Lower leg skin (tissue), 4 donors: ENCODE data around the gene PMF1. TPM values are rescaled to one million over a fixed set of nuclear protein-coding genes. Genes with fewer than 3 reads are reported as not detected.

Experiments used
- DNase-seq, 2 donors: peaks; one replicate each; pipeline ENCODE4 v3.0.0-alpha.2; 2019; ENCODE audit warnings: low spot score in 2 of 2
- H3K4me3 ChIP-seq: fragments of 200-600 bp; sonication (generic); 2 replicates; pipeline ENCODE4 v1.5.1; 2017; ENCODE audit warnings: mild to moderate bottlenecking, low read depth; ENCODE audit not compliant: poor library complexity, severe bottlenecking
- CTCF ChIP-seq, 3 donors: fragments of 450-650 bp; IDR thresholded peaks; one replicate each; pipeline ENCODE4 v1.5.1; 2016; ENCODE audit warnings: antibody characterized with exemption in 3 of 3, mild to moderate bottlenecking in 3 of 3, moderate library complexity in 2 of 3
- POLR2A ChIP-seq, 2 donors: fragments of 450-650 bp; IDR thresholded peaks; one replicate each; pipeline ENCODE4 v1.6.1; 2016 to 2017; ENCODE audit warnings: antibody characterized with exemption in 2 of 2, mild to moderate bottlenecking in 1 of 2, moderate library complexity in 1 of 2
- WGBS, 2 donors: methylation state at CpG; one replicate each; pipeline ENCODE4 v1.1.5; 2018; 5-methylcytosine and 5-hydroxymethylcytosine counted together
- intact Hi-C: fragments of 100-400 bp; cut with DNase I; formaldehyde crosslinking; loops from one replicate; pipeline ENCODE4 v1.15.0; 2023; ENCODE audit warnings: low total_unique reads
- total RNA-seq, 4 donors: library from RNA; depleted of rRNA; stranded (reverse); fragments of >200 nt; gene quantifications; one replicate each; pipeline ENCODE4 v1.1.0, GENCODE V29; 2016

PMF1 gene
- total RNA-seq, 4 donors from 2014 or later, result 62.9 to 83.6 (median 71.1) TPM

DNA sequence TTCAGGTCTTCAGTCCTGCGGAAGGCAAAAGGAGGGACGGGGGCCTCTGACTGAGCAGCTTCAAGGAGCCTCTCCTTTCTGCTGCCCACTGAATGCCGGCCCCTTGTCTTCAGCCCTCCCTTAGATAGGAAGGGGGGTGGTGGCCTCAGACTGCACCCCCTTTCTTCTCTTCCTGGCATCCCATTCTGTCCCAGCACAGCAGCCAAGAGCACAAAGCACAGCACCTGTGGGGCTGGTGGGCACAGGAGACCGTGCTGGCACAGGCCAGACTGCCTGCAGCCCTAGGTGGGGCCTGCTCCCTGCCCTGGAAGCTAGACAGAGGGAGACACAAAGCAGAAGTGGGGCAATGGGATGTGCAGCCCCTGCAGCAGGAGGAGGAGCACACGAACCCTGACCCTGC is 36.8 kb downstream of the PMF1 start:
- TF ChIP-seq CTCF (IDR thresholded peaks at IDR 0.05), result no peak
- TF ChIP-seq POLR2A (IDR thresholded peaks at IDR 0.05), result no peak
- no peak overlapping the region for H3K4me3 ChIP-seq
- intact Hi-C loops, result no loop called here
- DNase-seq, result no peak
- WGBS, 2 donors, result 37 to 58% methylated on average over 4 to 5 of the region's 5 CpGs

- TF ChIP-seq POLR2A (IDR thresholded peaks at IDR 0.05), result no peak
- no peak for DNase-seq
- intact Hi-C loops, result no loop called here
- H3K4me3 ChIP-seq, result no peak overlapping the region
- WGBS, 2 donors, result 33 to 38% methylated on average over 3 of the region's 3 CpGs
Measured at GRCh38 chr1:156251527-156251926, 38.7 kb downstream of the PMF1 start.

DNA sequence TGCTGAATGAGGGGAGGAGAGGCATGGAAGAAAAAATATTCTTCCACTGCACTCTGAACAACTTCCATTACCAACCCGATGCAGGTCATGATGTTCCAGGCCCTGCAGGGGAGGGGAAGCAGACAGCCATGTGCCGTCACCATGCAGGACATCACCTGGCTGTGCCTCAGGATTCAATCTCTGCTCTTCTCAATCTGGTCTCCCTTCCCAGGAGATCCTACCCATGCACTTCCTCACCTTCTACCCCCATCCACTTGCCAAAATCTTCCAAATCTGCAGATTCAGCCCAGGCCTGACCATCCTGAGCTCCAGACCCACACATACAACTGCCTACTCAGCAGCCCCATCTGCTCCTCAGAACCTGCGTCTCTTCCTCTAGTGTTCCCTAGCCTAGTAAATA is 40.8 kb downstream of the PMF1 start:
- DNase-seq, result no peak
- no peak for TF ChIP-seq CTCF (IDR thresholded peaks at IDR 0.05)
- intact Hi-C loops, result no loop called here
- no peak overlapping the region for H3K4me3 ChIP-seq
- 75 to 77% methylated on average over 3 of the region's 3 CpGs for WGBS, 2 donors

GRCh38 chr1:156257711-156258110 is 44.9 kb downstream of the PMF1 start:
- WGBS, 2 donors, result 47 to 57% methylated on average over 2 of the region's 2 CpGs
- TF ChIP-seq POLR2A (IDR thresholded peaks at IDR 0.05), result no peak
- TF ChIP-seq CTCF (IDR thresholded peaks at IDR 0.05), result no peak
- intact Hi-C loops, result no loop called here
- DNase-seq, result no peak
- H3K4me3 ChIP-seq, result no peak overlapping the region

DNA sequence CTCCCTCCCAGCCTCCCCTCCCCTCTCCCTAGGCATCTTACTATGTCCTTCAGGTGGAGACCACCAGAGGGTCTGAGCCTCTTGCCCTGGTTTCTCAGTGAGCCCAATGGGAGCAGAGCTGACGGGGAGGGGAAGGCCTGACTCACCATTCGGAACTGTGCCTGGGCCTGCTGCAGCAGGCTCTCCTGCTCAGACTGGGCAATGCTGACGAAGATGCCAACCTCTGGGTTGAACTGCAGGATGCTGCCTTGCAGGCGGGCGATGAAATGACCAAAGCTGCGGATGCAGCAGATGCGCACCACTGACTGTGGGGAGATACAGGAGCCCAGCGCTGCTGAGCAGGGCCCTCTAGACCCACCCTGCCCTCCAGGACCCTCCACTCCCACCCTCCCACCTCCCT is 46.1 kb downstream of the PMF1 start:
- H3K4me3 ChIP-seq, result no peak overlapping the region
- no peak for DNase-seq
- TF ChIP-seq POLR2A (IDR thresholded peaks at IDR 0.05), result no peak
- TF ChIP-seq CTCF (IDR thresholded peaks at IDR 0.05), result no peak
- 51 to 87% methylated on average over 5 to 8 of the region's 8 CpGs for WGBS, 2 donors
- intact Hi-C loops, result no loop called here

DNA sequence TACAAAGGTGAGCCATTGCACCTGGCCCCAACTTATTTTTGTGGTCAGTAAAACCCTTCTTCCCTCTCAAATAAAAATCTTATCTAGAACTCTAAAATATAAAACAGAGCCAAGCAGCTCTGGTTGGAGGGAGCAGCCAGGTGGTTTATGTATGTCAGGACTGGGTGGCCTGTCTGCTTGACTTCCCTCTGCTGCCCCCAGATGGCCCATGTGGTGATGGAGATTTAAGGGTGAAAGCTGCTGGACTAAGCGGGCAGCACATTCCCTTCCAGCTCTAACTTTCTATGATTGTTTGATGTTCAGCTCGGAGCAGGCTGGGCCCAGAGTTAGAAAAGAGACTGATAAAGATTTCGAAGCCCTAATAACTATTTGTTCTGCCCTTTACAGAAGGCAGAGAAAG is 47.0 kb downstream of the PMF1 start:
- intact Hi-C loops, result no loop called here
- no peak for TF ChIP-seq CTCF (IDR thresholded peaks at IDR 0.05)
- no peak for TF ChIP-seq POLR2A (IDR thresholded peaks at IDR 0.05)
- WGBS, 2 donors, result 90 to 91% methylated on average over 3 of the region's 3 CpGs
- no peak for DNase-seq
- H3K4me3 ChIP-seq, result no peak overlapping the region
